Measurements from ENCODE around the gene ECT2.

GRCh38 chr3:172855037-172855436 lies 104.5 kb downstream of the ECT2 start:
- TF ChIP-seq EZH2 (IDR thresholded peaks at IDR 0.05; ENCODE audit: borderline replicate concordance, low read depth, low read length, severe bottlenecking) (no peak), CTCF (IDR thresholded peaks at IDR 0.05; ENCODE audit: borderline replicate concordance, extremely low read depth, low read length, poor library complexity, severe bottlenecking) (no peak)
